Measurements from ENCODE around the gene SERTAD1. TPM values are rescaled to one million over a fixed set of nuclear protein-coding genes. Genes with fewer than 3 reads are reported as not detected.
"Not testable (repeated sequence)": the region's sequence is repeated elsewhere in the genome, so short reads cannot be mapped to it uniquely, and the experiment has no call there.

The SERTAD1 gene
- polyA plus RNA-seq, 3 donors: 5.5 to 65.3 (median 44.1) TPM

DNA sequence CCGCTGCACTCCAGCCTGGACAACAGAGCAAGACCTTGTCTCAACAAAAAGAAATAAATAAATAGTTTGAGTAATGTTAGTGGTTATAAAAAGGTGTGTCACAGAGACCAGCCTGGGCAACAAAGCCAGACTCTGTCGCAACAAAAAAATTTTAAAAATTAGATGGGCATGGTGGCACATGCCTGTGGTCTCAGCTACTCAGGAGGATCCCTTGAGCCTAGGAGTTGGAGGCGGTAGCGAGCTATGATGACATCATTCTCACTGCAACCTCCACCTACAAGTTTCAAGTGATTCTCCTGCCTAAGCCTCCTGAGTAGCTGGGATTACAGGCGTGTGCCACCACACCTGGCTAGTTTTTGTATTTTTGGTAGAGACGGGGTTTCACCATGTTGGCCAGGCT is 28.2 kb upstream of the SERTAD1 start:
- WGBS, 3 donors: 95 to 99% (median 97%) methylated on average over 6 of the region's 6 CpGs

DNA sequence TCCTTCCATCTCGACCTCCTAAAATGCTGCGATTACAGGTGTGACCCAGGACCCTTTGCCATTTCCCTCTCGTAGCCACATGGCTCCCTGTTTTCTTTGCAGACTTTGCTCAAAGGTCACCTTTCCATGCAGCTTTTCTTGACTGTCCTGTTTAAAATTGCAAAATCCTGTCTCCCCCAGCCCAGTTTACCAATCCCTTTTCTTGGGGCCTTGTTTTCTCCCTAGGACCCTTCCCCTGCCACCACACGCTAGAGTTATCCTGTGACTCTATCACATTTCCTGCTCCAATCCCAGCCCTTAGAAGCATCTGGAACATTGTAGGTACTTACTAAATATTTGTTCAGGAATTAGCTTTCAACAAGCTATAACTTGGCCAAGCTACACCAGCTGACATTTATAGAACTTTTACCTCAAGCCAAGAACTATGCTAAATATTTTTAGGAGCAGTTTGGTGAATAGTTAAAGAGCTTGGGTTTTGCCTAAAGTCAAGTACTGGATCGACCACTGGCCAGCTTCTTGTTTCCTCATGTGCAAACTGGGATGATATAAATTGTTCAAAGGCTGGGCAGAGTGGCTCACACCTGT is 27.5 kb upstream of the SERTAD1 start:
- H3K27ac ChIP-seq (ENCODE audit: low read depth, low read length): no peak overlapping the region

More for the DNA sequence above, 28.2 kb upstream of the SERTAD1 start:
- not testable (repeated sequence) for H3K27ac ChIP-seq (ENCODE audit: low read depth, low read length)

DNA sequence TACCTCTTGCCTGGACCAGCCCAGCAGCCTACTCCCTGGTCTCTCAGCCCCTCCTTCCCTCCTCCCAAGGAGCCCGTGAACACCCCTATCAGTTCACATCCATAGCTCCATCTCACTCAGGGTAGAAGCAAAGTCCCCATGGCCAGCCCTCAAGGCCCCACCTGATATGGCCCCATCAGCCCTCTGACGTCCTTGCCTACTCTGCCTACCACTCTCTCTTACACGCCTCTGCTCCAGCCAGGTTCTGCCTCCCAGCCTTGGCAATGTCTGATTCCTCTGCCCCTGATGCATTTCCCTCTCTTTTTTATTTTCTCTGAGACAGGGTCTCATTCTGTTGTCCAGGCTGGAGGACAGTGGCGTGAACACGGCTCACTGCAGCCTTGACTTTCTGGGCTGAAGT is 26.2 kb upstream of the SERTAD1 start:
- H3K27ac ChIP-seq (ENCODE audit: low read depth, low read length): no peak overlapping the region
- WGBS, 3 donors: 57 to 80% (median 79%) methylated on average over 5 of the region's 5 CpGs

More for the DNA sequence above, 27.5 kb upstream of the SERTAD1 start:
- WGBS, 3 donors: 88 to 91% (median 91%) methylated on average over 5 of the region's 5 CpGs

DNA sequence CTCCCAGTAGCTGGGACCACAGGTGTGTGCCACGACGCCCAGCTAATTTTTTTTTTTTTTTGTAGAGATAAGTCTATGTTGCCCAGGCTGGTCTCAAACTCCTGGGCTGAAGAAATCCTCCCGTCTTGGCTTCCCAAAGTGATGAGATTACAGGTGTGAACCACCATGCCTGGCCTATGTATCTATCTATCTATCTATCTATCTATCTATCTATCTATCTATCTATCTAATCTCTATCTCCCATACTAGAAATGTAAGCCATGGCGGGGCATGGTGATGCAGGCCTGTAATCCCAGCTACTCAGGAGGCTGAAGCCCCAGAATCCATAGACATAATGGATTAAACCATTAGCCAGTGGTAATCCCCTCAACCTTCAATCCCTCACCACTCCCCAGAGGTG is 24.9 kb upstream of the SERTAD1 start:
- WGBS, 3 donors: 88 to 100% (median 95%) methylated on average over 4 of the region's 4 CpGs
- no peak overlapping the region for H3K27ac ChIP-seq (ENCODE audit: low read depth, low read length)

DNA sequence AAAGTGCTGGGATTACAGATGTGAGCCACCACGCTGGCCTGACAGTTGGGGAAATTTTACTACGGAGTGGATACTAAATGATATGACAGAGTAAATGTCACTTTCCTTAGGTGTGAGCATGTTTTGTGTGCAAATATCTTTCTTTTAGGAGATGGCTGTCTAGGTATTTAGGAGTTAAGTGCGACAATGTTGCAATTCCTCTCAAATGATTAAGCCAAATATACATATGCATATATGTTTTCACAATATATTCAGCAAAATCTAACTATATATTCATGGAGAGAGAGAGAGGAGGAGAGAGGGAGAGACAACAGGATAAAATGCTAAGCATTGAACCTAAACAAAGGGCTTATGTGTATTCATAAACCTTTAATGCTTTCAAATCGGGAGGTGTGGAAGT is 23.7 kb upstream of the SERTAD1 start:
- WGBS, 3 donors: 92 to 97% (median 94%) methylated on average over 4 of the region's 4 CpGs
- no peak overlapping the region for H3K27ac ChIP-seq (ENCODE audit: low read depth, low read length)

DNA sequence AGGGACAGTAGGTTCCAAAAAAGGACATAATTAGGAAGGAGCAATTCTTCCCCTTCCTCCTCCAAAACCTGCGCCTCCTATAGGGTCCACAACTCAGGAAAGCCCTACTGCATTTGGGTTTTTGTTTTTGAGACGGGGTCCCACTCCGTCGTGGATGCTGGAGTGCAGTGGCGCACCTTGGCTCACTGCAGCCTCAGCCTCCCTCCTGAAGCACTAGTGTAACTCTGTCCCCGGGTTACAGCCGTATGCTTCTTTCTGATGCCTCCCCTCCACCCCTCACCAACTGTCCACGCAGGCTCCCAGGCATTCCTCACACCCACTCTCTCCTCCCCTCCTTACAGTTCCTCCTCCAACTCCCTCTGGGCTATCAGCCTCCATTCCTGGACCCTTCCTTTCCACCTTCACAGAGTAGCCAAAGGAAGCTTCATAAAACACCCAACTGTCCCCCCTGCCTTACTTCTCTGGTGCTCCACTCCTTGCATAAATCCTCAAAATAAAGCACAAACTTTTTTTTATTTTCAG is 20.5 kb upstream of the SERTAD1 start:
- no peak overlapping the region for H3K27ac ChIP-seq (ENCODE audit: low read depth, low read length)
- 80 to 88% (median 84%) methylated on average over 8 of the region's 8 CpGs for WGBS, 3 donors

DNA sequence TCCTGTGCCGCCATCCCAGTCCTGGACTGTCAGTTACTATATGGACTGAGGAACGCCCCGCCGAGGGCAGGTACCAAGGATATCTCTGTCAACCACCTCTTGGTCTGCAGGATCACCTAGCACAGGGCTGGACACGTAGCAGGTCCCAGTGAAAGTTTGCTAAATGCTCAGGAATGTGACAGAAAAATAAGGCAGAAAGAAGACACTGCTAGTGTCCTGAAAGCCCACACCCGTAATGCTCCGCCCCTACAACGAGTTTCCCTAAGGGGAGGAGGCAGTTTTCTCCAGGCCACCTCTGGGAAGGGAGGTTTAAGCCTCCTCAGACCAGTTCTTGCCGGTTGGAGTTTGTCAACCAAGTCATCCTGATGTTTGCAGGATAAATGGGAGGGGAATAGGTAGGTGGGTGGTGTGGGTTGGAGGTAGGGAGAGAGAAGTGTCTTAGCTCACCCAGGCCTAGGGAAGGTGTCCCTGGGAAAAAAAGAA is 20.0 kb upstream of the SERTAD1 start:
- H3K27ac ChIP-seq (ENCODE audit: low read depth, low read length): no peak overlapping the region

DNA sequence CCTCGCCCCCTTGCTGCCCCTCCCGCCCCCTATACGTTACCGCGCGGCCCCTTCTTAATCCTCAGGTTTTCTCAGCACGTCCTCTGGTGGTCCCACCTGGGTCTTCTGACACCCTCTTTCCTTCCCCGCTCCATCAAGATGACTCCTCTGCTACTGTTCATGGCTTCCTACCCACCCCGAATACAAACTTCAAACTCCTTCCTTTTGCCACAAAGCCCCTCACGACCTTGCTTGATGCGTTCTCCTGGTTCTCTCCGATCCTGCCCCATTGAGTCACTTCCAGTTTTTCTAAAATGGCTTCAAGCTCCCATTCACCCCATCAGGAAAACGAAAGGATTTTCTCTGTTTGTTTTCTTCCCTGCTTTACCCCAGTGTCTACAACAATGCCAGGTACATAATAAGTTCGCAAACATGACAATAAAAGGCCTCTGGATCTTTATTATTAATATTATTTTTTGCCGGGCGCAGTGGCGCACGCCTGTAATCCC is 19.1 kb upstream of the SERTAD1 start:
- H3K27ac ChIP-seq (ENCODE audit: low read depth, low read length): no peak overlapping the region
- 17 to 21% (median 17%) methylated on average over 13 to 18 of the region's 18 CpGs for WGBS, 3 donors

More for the DNA sequence above, 20.0 kb upstream of the SERTAD1 start:
- WGBS, 3 donors: 54 to 69% (median 58%) methylated on average over 9 of the region's 9 CpGs

DNA sequence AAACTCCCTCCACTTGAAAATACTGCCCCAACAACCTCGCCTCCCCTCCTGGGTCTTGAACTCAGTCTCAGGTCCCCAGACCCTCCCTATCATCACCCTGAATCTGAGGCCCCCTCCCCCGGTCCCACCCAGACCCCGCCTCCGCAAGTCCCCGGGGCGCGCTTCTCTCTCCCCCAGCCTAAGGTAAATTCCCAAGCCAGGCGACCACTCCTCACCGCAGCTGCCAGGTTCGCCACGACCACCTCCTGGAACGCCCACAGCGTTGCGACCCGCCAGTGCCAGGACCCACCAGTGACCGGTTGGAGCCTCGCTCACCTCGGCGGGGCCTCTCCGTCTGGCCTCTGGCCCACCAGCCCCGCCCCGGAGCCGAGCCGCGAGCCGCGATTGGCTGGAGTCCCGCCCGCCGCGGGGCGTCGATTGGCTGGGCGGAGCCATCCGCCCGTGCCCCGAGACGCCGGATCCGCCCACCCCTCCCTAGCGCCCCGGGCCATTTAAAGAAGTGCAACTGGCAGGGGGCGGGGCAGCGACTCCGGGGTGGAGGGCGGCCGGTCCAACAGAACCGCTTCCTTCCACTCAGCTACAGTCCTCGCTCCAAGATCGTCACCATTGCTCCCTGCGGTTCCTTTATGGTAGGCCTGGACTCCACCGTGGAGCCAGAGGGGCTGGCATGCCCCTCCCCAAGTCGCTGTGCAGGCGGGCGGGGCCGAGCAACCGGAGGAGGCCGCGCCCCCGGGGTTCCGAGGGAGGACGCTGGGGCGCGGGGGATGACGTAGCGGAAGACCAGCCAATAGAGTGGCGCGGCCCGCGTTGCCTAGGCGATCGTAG is 18.4 kb upstream of the SERTAD1 start, which contains the start of gene SERTAD3:
Gene SERTAD3 (minus strand): TSS at position 336 of the 825 bp plus-strand sequence. CDS start 2,255 bp downstream, outside the sequence.
- WGBS, 3 donors: 1% methylated on average over 59 to 72 of the region's 72 CpGs
- peak within 1 kb of the TSS; percentile 68 for H3K27ac ChIP-seq (ENCODE audit: low read depth, low read length)

DNA sequence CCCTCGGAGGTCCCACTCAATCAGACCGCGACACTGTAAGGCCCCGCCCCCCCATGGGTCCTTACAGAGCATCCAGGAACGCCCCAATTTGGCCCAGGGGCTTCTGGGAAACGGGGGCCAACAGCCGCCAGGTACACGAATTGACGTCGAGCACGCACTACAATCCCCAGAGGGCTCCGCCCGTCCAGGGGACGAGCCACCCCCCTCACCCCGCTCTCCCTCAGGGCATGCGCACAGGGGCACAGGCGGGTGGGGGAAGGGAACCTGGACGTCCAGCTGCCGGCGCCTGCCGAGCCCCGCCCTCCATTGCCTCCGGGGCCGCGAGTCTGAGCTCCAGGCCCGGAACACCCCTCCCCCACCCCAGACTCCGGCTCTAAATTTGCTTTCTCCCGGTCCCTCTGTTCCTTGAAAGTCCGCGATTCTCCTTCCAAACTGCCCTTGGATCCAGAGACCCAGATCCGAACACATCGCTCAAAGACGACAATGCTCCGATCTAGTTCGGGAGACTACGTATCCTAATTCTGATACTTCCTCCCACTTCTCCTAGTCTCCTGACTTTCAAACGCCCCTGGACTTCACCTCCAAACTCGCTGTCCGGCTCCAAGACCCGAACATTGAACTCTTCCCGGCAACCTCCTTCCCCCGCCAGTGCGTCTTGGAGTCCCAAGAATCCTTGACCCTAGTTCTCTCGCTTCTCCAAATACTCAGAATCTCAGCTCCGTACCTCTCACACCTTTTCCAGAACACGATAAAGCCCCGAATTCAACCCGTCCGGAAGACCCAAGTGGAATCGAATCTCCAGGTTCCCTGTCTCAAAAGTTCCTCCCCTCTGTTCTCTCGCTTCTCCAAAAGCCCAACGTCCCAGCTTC is 17.6 kb upstream of the SERTAD1 start:
- 0 to 1% (median 0%) methylated on average over 52 of the region's 52 CpGs for WGBS, 3 donors
- H3K27ac ChIP-seq (ENCODE audit: low read depth, low read length): peak overlapping the region; percentile 68

DNA sequence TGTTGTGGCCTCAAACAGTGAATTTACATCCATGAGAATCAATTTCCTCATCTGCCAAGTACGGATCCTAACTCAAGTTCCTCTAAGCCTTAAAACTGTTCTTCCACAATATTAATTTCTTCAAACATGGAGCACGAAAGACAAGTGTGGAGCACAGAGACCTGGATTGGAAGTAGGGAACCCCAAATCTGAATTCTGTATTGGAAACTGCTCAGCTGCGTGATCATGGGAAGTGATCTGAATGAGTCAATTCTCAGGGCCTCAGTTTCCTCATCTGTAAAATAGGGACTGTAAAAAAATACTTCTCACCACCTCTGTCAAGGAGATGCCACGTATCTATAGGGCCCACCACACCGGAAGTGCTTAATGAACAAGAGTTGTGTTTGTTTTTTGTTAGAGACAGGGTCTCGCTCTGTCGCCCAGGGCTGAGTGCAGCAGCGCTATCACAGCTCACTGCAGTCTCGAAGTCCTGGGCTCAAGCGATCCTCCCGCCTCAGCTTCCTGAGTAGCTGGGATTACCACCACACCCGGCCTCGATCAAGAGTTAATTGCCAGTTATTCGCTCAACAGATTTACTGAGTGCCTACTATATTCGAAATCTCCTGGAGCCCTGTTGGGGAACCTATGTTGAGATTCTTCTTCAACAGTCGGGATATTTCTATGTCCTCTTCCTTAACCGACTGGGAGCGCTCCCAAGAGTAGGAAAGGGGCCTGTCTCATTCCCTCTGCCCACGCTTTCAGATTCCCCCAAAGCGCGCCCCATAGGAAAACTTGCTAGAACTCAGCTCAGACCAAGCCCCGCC is 16.7 kb upstream of the SERTAD1 start:
- WGBS, 3 donors: 17 to 20% (median 18%) methylated on average over 22 of the region's 22 CpGs

DNA sequence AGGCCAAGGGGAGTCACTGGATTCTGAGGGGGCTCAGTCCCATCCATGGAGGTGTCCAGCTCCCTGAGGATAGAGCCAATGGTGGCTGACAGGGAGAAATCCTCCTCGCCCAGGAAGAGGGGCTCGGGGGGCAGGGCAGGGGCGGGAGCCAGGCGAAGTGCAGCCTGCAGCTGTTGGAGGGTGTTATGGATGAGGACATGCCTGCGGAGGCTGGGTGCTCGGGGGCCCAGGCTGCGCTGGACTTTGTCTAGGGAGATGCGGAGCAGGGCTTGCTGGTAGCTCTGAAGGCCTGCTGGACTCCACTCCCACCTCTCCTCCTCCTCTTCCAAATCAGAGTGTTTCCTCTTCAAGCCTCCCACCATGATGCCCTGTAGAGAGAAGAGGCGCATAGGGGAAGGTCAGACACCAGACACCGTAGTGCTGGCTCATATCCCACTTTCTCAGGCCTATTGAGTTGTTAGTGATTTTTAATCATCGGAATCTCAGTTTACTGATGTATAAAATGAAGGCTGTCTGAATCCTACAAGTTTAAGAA is 16.0 kb upstream of the SERTAD1 start:
- 76 to 83% (median 78%) methylated on average over 8 to 11 of the region's 11 CpGs for WGBS, 3 donors

More for the DNA sequence above, 16.7 kb upstream of the SERTAD1 start:
- no peak overlapping the region for H3K27ac ChIP-seq (ENCODE audit: low read depth, low read length)

DNA sequence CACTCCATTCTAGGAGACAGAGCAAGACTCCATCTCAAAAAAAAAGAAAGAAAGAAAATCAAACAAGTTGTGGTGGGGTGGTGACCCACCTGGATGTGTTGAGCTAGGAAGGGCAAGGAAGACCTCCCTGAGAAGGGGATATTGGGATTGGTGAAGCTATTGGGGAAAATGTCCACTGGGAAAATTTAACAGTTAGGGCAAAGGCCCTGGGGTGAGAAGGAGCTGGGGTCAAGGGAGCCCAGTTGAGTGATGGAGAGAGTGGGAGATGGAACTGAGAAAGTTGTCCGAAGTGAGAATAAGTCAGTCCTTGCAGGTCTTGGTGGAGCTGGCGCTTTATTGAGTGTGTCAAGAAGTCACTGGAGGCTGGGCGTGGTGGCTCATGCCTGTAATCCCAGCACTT is 12.5 kb upstream of the SERTAD1 start:
- WGBS, 3 donors: 85 to 97% (median 94%) methylated on average over 3 of the region's 3 CpGs
- H3K27ac ChIP-seq (ENCODE audit: low read depth, low read length): no peak overlapping the region

More for the DNA sequence above, 16.0 kb upstream of the SERTAD1 start:
- H3K27ac ChIP-seq (ENCODE audit: low read depth, low read length): no peak overlapping the region

DNA sequence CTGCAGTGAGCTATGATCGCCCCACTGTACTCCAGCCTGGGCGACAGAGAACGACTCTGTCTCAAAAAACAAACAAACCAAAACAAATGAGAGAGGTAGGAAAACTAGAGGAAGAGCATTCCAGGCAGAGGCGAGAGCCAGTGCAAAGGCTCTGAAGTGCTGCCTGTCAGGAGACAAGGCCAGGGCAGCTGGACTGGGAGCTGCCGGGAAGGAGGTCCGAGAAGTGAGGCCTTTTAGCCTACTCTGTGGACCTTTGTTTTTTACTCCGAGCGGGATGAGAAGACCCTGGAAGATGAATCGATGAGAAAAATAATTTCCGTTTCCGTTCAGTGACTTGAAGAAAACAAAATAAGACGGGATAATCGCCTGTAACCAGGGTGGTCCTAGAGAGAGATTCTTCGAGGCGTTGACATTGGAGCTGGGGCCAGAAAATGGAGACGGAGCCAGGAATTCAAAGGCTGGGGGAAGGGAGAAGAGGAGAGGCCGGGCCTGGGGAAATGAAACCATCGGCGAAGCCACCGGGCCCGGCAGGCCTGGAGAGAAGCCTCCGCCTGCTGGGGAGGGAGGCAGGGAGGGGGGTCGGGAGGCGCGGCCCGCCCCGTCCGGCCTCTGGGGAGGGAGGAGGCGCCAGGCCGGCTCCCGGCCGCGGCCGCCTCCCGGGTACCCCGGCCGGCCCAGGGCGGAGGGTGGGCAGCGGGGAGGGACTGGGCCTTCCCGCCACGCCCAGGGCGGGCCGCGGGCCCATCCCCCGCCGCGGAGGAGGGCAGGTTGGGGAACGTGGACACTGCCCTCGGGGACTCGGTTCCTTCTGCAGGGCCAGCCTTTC is 7.8 kb upstream of the SERTAD1 start:
- peak overlapping the region; percentile 71 for H3K27ac ChIP-seq (ENCODE audit: low read depth, low read length)
- WGBS, 3 donors: 1 to 2% (median 2%) methylated on average over 32 to 47 of the region's 50 CpGs

DNA sequence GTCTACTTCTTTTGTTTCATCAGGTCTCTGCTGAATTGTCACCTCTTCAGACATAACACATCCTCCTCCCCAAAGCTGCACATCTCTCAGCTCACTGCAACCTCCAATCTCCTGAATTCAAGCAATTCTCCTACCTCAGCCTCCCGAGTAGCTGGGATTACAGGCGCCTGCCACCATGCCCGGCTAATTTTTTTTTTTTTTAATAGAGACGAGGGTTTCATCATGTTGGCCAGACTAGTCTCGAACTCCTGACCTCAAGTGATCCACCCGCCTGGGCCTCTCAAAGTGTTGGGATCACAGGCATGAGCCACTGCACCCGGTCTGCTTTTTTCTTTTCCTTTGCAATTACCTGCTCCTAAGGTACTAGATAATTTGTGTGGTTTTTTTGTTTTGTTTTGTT is 7.0 kb upstream of the SERTAD1 start:
- 34 to 56% (median 47%) methylated on average over 7 of the region's 7 CpGs for WGBS, 3 donors

DNA sequence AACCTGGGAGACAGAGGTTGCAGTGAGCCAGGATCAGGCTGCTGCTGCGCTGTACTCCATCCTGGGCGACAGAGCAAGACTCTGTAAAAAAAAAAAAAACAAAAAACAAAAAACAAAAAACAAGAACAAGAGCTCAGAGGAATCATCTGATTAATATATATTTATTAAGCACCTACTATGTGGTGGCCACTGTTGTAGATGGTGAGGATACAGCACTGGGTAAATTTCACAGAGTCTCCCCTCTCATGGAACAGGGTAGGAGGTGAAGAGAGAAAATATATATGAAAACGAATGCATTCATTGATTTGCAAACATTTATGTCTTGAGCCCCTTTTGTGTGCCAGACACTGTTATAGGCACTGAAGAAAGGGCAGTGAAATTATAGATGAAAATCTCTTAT is 5.9 kb upstream of the SERTAD1 start:
- 87 to 95% (median 90%) methylated on average over 3 of the region's 3 CpGs for WGBS, 3 donors
- H3K27ac ChIP-seq (ENCODE audit: low read depth, low read length): no peak overlapping the region

More for the DNA sequence above, 7.0 kb upstream of the SERTAD1 start:
- H3K27ac ChIP-seq (ENCODE audit: low read depth, low read length): not testable (repeated sequence)
